Measurements from ENCODE around the gene JMJD1C.

JMJD1C gene

GRCh38 chr10:63197344-63198092, 268.3 kb downstream of the JMJD1C start:
- Histone ChIP-seq H3K9me2 (replicated peaks; ENCODE audit: control insufficient read depth, low read length) (no peaks in the 10 kb centered on the region), H3K4me3 (ENCODE audit: low read length) (no peak overlapping the region), H3K27ac (ENCODE audit: low read depth, low read length) (no peak overlapping the region), H3K9me3 (ENCODE audit: control insufficient read depth, insufficient read depth, low read length) (no peaks in the 10 kb centered on the region), H3K4me2 (ENCODE audit: low read length) (no peak overlapping the region), H3K79me2 (ENCODE audit: control insufficient read depth, low read length) (no peaks in the 10 kb centered on the region), H4K20me1 (ENCODE audit: control insufficient read depth, insufficient read depth, low read depth, low read length) (0 out of 2 replicates have a peak, but pooled peaks cover 3% of the 10 kb centered on the region), H3K36me3 (ENCODE audit: control insufficient read depth, low read length) (peaks cover 68% of the 10 kb centered on the region), H3F3A (ENCODE audit: control insufficient read depth, insufficient read depth) (peaks cover 6% of the 10 kb centered on the region; the same call in 1 of the 2 replicates), H3K27me3 (ENCODE audit: control insufficient read depth, low read length) (no peaks in the 10 kb centered on the region), H3K4me1 (ENCODE audit: control insufficient read depth, low read length) (no peaks in the 10 kb centered on the region)
- TF ChIP-seq EZH2phosphoT487 (IDR thresholded peaks at IDR 0.05; ENCODE audit: borderline replicate concordance, low read length) (no peak), CTCF (IDR thresholded peaks at IDR 0.05; ENCODE audit: low read depth, low read length, poor library complexity, severe bottlenecking) (no peak)

- Histone ChIP-seq H3K27me3 (ENCODE audit: control insufficient read depth, low read length) (no peaks in the 10 kb centered on the region), H3K9me2 (replicated peaks; ENCODE audit: control insufficient read depth, low read length) (no peaks in the 10 kb centered on the region), H3F3A (ENCODE audit: control insufficient read depth, insufficient read depth) (0 out of 2 replicates have a peak, but pooled peaks cover 2% of the 10 kb centered on the region), H3K36me3 (ENCODE audit: control insufficient read depth, low read length) (peaks cover 74% of the 10 kb centered on the region), H3K27ac (ENCODE audit: low read depth, low read length) (no peak overlapping the region), H3K4me3 (ENCODE audit: low read length) (no peak overlapping the region), H3K79me2 (ENCODE audit: control insufficient read depth, low read length) (no peaks in the 10 kb centered on the region), H3K4me2 (ENCODE audit: low read length) (no peak overlapping the region), H3K9me3 (ENCODE audit: control insufficient read depth, insufficient read depth, low read length) (no peaks in the 10 kb centered on the region), H3K4me1 (ENCODE audit: control insufficient read depth, low read length) (no peaks in the 10 kb centered on the region), H4K20me1 (ENCODE audit: control insufficient read depth, insufficient read depth, low read depth, low read length) (no peaks in the 10 kb centered on the region)
- TF ChIP-seq EZH2phosphoT487 (IDR thresholded peaks at IDR 0.05; ENCODE audit: borderline replicate concordance, low read length): no peak
Measured at GRCh38 chr10:63192826-63193225, 273.0 kb downstream of the JMJD1C start.

GRCh38 chr10:63175534-63175933, 290.2 kb downstream of the JMJD1C start:
- H3K79me2 ChIP-seq (ENCODE audit: control insufficient read depth, low read length): no peaks in the 10 kb centered on the region
- no peaks in the 10 kb centered on the region for H3K9me2 ChIP-seq (replicated peaks; ENCODE audit: control insufficient read depth, low read length)
- H3K4me3 ChIP-seq (ENCODE audit: low read length): no peak overlapping the region
- peaks cover 16% of the 10 kb centered on the region for H3F3A ChIP-seq (ENCODE audit: control insufficient read depth, insufficient read depth)
- H3K36me3 ChIP-seq (ENCODE audit: control insufficient read depth, low read length): peaks cover 87% of the 10 kb centered on the region
- no peak overlapping the region for H3K4me2 ChIP-seq (ENCODE audit: low read length)
- H4K20me1 ChIP-seq (ENCODE audit: control insufficient read depth, insufficient read depth, low read depth, low read length): no peaks in the 10 kb centered on the region
- TF ChIP-seq CTCF (IDR thresholded peaks at IDR 0.05; ENCODE audit: low read depth, low read length, poor library complexity, severe bottlenecking): no peak
- no peak for TF ChIP-seq EZH2phosphoT487 (IDR thresholded peaks at IDR 0.05; ENCODE audit: borderline replicate concordance, low read length)
- H3K27me3 ChIP-seq (ENCODE audit: control insufficient read depth, low read length): no peaks in the 10 kb centered on the region
- no peaks in the 10 kb centered on the region for H3K9me3 ChIP-seq (ENCODE audit: control insufficient read depth, insufficient read depth, low read length)
- H3K27ac ChIP-seq (ENCODE audit: low read depth, low read length): no peak overlapping the region
- peaks cover 22% of the 10 kb centered on the region for H3K4me1 ChIP-seq (ENCODE audit: control insufficient read depth, low read length)
